CD4-positive, alpha-beta T cell (primary cell): ENCODE measurements around the gene PHF12. TPM values are rescaled to one million over a fixed set of nuclear protein-coding genes. Genes with fewer than 3 reads are reported as not detected.

ENCODE experiments used
- ATAC-seq: fragments of 200-7000 bp; cut with Tn5 transposase; one replicate; pipeline ENCODE4 v1.10.0; 2022; ENCODE audit warnings: mild to moderate bottlenecking; ENCODE audit not compliant: poor library complexity
- CTCF ChIA-PET: fragments of 350-600 bp; sonication (Branson Sonifier 250); formaldehyde crosslinking; loops from one replicate; lab custom pipeline; 2021; ENCODE audit warnings: antibody characterized with exemption, inconsistent platforms; lab: Charles Lee
- POLR2A ChIA-PET: fragments of 350-600 bp; sonication (Branson Sonifier 250); formaldehyde crosslinking; loops from one replicate; lab custom pipeline; 2021; ENCODE audit warnings: antibody characterized with exemption, inconsistent platforms; lab: Charles Lee
- DNase-seq, 14 experiments: peaks; one replicate each; pipeline ENCODE4 v3.0.0-alpha.2; 2013 to 2020; ENCODE audit warnings: mixed read lengths in 2 of 14
- H3K27ac ChIP-seq, 2 donors: one replicate each; pipeline versions ENCODE4 v1.5.1 to v1.7.0; 2013; ENCODE audit warnings: low read length in 2 of 2, low read depth in 1 of 2, mild to moderate bottlenecking in 1 of 2
- H3K27me3 ChIP-seq, 2 experiments: 1 replicate in 1 of 2; 2 replicates in 1 of 2; pipeline versions ENCODE4 v1.6.1 to v1.7.0; 2013; ENCODE audit warnings: low read length in 2 of 2, control low read depth in 1 of 2, mild to moderate bottlenecking in 1 of 2, moderate library complexity in 1 of 2; ENCODE audit not compliant: insufficient read depth in 2 of 2, control insufficient read depth in 1 of 2
- H3K36me3 ChIP-seq: one replicate; pipeline ENCODE4 v1.6.1; 2013; ENCODE audit warnings: low read length, control low read depth; ENCODE audit not compliant: insufficient read depth
- H3K4me1 ChIP-seq: one replicate; pipeline ENCODE4 v1.6.1; 2013; ENCODE audit warnings: low read length, control low read depth; ENCODE audit not compliant: insufficient read depth
- H3K4me3 ChIP-seq: one replicate; pipeline ENCODE4 v1.5.1; 2013; ENCODE audit warnings: mild to moderate bottlenecking, low read length, moderate library complexity
- H3K9me3 ChIP-seq, 2 experiments: 1 replicate in 1 of 2; 2 replicates in 1 of 2; pipeline versions ENCODE4 v1.6.1 to v1.7.0; 2013; ENCODE audit warnings: low read length in 2 of 2, mild to moderate bottlenecking in 2 of 2, control low read depth in 1 of 2, moderate library complexity in 1 of 2; ENCODE audit not compliant: control insufficient read depth in 1 of 2, insufficient read depth in 1 of 2
- H3K27ac Mint-ChIP-seq: one replicate; pipeline ENCODE4 v1.8.0; 2020; ENCODE audit warnings: mixed read lengths
- H3K27me3 Mint-ChIP-seq: one replicate; pipeline ENCODE4 v1.8.0; 2021; ENCODE audit warnings: mixed read lengths
- H3K36me3 Mint-ChIP-seq: one replicate; pipeline ENCODE4 v1.8.0; 2021; ENCODE audit warnings: low read depth, mixed read lengths
- H3K4me1 Mint-ChIP-seq: one replicate; pipeline ENCODE4 v1.8.0; 2021; ENCODE audit warnings: low read depth, mixed read lengths
- H3K4me3 Mint-ChIP-seq: one replicate; pipeline ENCODE4 v1.8.0; 2020; ENCODE audit warnings: mild to moderate bottlenecking, mixed read lengths
- H3K9me3 Mint-ChIP-seq: one replicate; pipeline ENCODE4 v1.8.0; 2020; ENCODE audit warnings: mixed read lengths
- CTCF ChIP-seq: fragments of 200-600 bp; IDR thresholded peaks from one replicate; pipeline ENCODE4 v1.8.0; 2022; ENCODE audit warnings: antibody characterized with exemption, mild to moderate bottlenecking
- intact Hi-C, 2 experiments: fragments of 100-400 bp; cut with DNase I in 1 of 2; cut with micrococcal nuclease in 1 of 2; formaldehyde crosslinking; loops; one replicate each; pipeline versions ENCODE4 v1.15.1 to v1.9.0; 2023 to 2025; cut with DNase I, micrococcal nuclease
- total RNA-seq, 174 experiments: library from RNA in 2 of 174; stranded (reverse) in 2 of 174; gene quantifications; one replicate each; pipeline ENCODE4 v1.2.3 and lab custom pipeline; 2021 to 2026

PHF12 gene
- total RNA-seq, 2 experiments from 2014 or later, result 232 to 247 TPM

GRCh38 chr17:28972437-28972836, 21.1 kb upstream of the PHF12 start:
- intact Hi-C loops, result no loop called here
- CTCF ChIA-PET, result no interaction called here
- no peak for ATAC-seq
- Histone ChIP-seq H3K9me3 (no peaks in the 10 kb centered on the region), H3K4me3 (no peak overlapping the region), H3K27ac (no peak overlapping the region), H3K27me3 (no peaks in the 10 kb centered on the region), H3K4me1 (no peaks in the 10 kb centered on the region), H3K36me3 (no peaks in the 10 kb centered on the region)
- Mint-ChIP-seq H3K27me3 (no peaks in the 10 kb centered on the region), H3K4me1 (no peaks in the 10 kb centered on the region), H3K4me3 (no peak overlapping the region), H3K27ac (no peak overlapping the region), H3K36me3 (no peaks in the 10 kb centered on the region), H3K9me3 (no peaks in the 10 kb centered on the region)
- TF ChIP-seq CTCF, result no peak
- no peak for DNase-seq
- POLR2A ChIA-PET, result no interaction called here

- H3K36me3 ChIP-seq, result no peaks in the 10 kb centered on the region
- TF ChIP-seq CTCF, result no peak
- POLR2A ChIA-PET, result no interaction called here
Measured at GRCh38 chr17:28970879-28971278, 19.6 kb upstream of the PHF12 start.

GRCh38 chr17:28969706-28970393, 18.5 kb upstream of the PHF12 start:
- ChIA-PET CTCF (no interaction called here), POLR2A (no interaction called here)
- Mint-ChIP-seq H3K9me3 (no peaks in the 10 kb centered on the region), H3K27me3 (no peaks in the 10 kb centered on the region), H3K36me3 (no peaks in the 10 kb centered on the region), H3K4me3 (no peak overlapping the region), H3K4me1 (no peaks in the 10 kb centered on the region), H3K27ac (no peak overlapping the region)
- Histone ChIP-seq H3K36me3 (no peaks in the 10 kb centered on the region), H3K27ac (no peak overlapping the region), H3K27me3 (no peaks in the 10 kb centered on the region), H3K4me3 (no peak overlapping the region), H3K4me1 (peaks cover 3% of the 10 kb centered on the region), H3K9me3 (no peaks in the 10 kb centered on the region)
- no peak for ATAC-seq
- TF ChIP-seq CTCF, result no peak
- DNase-seq, result no peak
- intact Hi-C loops, result loop anchor here in 1 of 2 experiments (10.0 kb wide), 1 partner anchor 215 kb away; the partner anchor contains the start of gene MYO18A

More at GRCh38 chr17:28970879-28971278, 19.6 kb upstream of the PHF12 start:
- H3K9me3 Mint-ChIP-seq, result no peaks in the 10 kb centered on the region
- Histone ChIP-seq H3K9me3 (no peaks in the 10 kb centered on the region), H3K4me1 (no peaks in the 10 kb centered on the region), H3K4me3 (no peak overlapping the region), H3K27ac (no peak overlapping the region), H3K27me3 (no peaks in the 10 kb centered on the region)
- no peak for DNase-seq
- CTCF ChIA-PET, result no interaction called here
- no peak for ATAC-seq
- H3K4me3 Mint-ChIP-seq, result no peak overlapping the region
- no peaks in the 10 kb centered on the region for H3K27me3 Mint-ChIP-seq
- H3K36me3 Mint-ChIP-seq, result no peaks in the 10 kb centered on the region
- no peak overlapping the region for H3K27ac Mint-ChIP-seq
- intact Hi-C loops, result no loop called here
- no peaks in the 10 kb centered on the region for H3K4me1 Mint-ChIP-seq
